Measurements from ENCODE around the gene MAP4K2.

MAP4K2 gene

GRCh38 chr11:64754124-64754918 lies 48.7 kb downstream of the MAP4K2 start:
- H4K91ac ChIP-seq (ENCODE audit: low read depth, low read length, poor library complexity) = no peak overlapping the region
- peaks cover 5 to 22% of the 10 kb centered on the region in 2 donors for H3K4me1 ChIP-seq (ENCODE audit: control insufficient read depth in 2 of 2, insufficient read depth in 1 of 2, low read depth in 1 of 2, low read length in 2 of 2)
- H3K4me2 ChIP-seq (ENCODE audit: insufficient read depth, low read length, poor library complexity, severe bottlenecking) = no peak overlapping the region
- H2BK5ac ChIP-seq (ENCODE audit: low read length) = no peak overlapping the region
- H3K4ac ChIP-seq (ENCODE audit: low read length) = no peak overlapping the region
- H3K14ac ChIP-seq (ENCODE audit: low read length) = peak overlapping the region; percentile 21
- H2AFZ ChIP-seq (ENCODE audit: low read length) = no peak overlapping the region
- H2AK5ac ChIP-seq (ENCODE audit: low read depth, low read length) = peak overlapping the region; percentile 90
- H3K79me1 ChIP-seq (ENCODE audit: low read depth, low read length) = peaks cover 4% of the 10 kb centered on the region
- no peaks in the 10 kb centered on the region for H3K9me3 ChIP-seq (replicated peaks in 1 of 2; ENCODE audit: control insufficient read depth in 2 of 2, insufficient read depth in 1 of 2, low read depth in 1 of 2, low read length in 2 of 2)
- H3K27me3 ChIP-seq (ENCODE audit: control insufficient read depth in 3 of 3, insufficient read depth in 3 of 3, low read depth in 1 of 3, low read length in 3 of 3) = no peaks in the 10 kb centered on the region
- H3K9ac ChIP-seq (ENCODE audit: low read depth, low read length, poor library complexity) = peak overlapping the region; percentile 13
- H2BK15ac ChIP-seq (ENCODE audit: low read length) = peak overlapping the region; percentile 85
- no peak overlapping the region for H3K27ac ChIP-seq (replicated peaks; ENCODE audit: low read length)
- peak overlapping the region; percentile 90 for H2BK12ac ChIP-seq (ENCODE audit: low read length)
- H3K18ac ChIP-seq (ENCODE audit: low read length) = peak overlapping the region; percentile 67
- no peak overlapping the region for H3K4me3 ChIP-seq (ENCODE audit: low read length in 2 of 2)
- no peak for DNase-seq (ENCODE audit: low spot score)
- no CpG with 5 or more reads among the region's 26 CpGs for WGBS, 2 donors (ENCODE audit: extremely low coverage in 2 of 2, insufficient read length in 2 of 2, insufficient replicate concordance in 1 of 2)
- H2BK120ac ChIP-seq (ENCODE audit: low read depth, low read length) = peak overlapping the region; percentile 87
- peak overlapping the region; percentile 65 for H3K23ac ChIP-seq (ENCODE audit: low read depth, low read length, poor library complexity)
- no peaks in the 10 kb centered on the region for H3K36me3 ChIP-seq (replicated peaks in 1 of 2; ENCODE audit: control insufficient read depth in 2 of 2, insufficient read depth in 2 of 2, low read length in 2 of 2)
- peak overlapping the region; percentile 45 for H4K8ac ChIP-seq (ENCODE audit: low read depth, low read length)

GRCh38 chr11:64753380-64754123 lies 49.5 kb downstream of the MAP4K2 start:
- Histone ChIP-seq H2BK12ac (ENCODE audit: low read length) (peak overlapping the region; percentile 90), H2AFZ (ENCODE audit: low read length) (no peak overlapping the region), H3K36me3 (replicated peaks in 1 of 2; ENCODE audit: control insufficient read depth in 2 of 2, insufficient read depth in 2 of 2, low read length in 2 of 2) (no peaks in the 10 kb centered on the region), H2BK15ac (ENCODE audit: low read length) (peak overlapping the region; percentile 85), H2BK5ac (ENCODE audit: low read length) (no peak overlapping the region), H3K9me3 (replicated peaks in 1 of 2; ENCODE audit: control insufficient read depth in 2 of 2, insufficient read depth in 1 of 2, low read depth in 1 of 2, low read length in 2 of 2) (no peaks in the 10 kb centered on the region), H3K79me1 (ENCODE audit: low read depth, low read length) (peaks cover 4% of the 10 kb centered on the region), H4K91ac (ENCODE audit: low read depth, low read length, poor library complexity) (no peak overlapping the region), H3K4ac (ENCODE audit: low read length) (no peak overlapping the region), H3K14ac (ENCODE audit: low read length) (peak overlapping the region; percentile 21), H3K4me3 (ENCODE audit: low read length in 2 of 2) (no peak overlapping the region), H3K27me3 (ENCODE audit: control insufficient read depth in 3 of 3, insufficient read depth in 3 of 3, low read depth in 1 of 3, low read length in 3 of 3) (no peaks in the 10 kb centered on the region), H3K27ac (replicated peaks; ENCODE audit: low read length) (no peak overlapping the region), H3K18ac (ENCODE audit: low read length) (no peak overlapping the region), H3K23ac (ENCODE audit: low read depth, low read length, poor library complexity) (peak overlapping the region; percentile 65), H3K9ac (ENCODE audit: low read depth, low read length, poor library complexity) (no peak overlapping the region), H2AK5ac (ENCODE audit: low read depth, low read length) (peak overlapping the region; percentile 90), H4K8ac (ENCODE audit: low read depth, low read length) (no peak overlapping the region), H2BK120ac (ENCODE audit: low read depth, low read length) (peak overlapping the region; percentile 87), H3K4me2 (ENCODE audit: insufficient read depth, low read length, poor library complexity, severe bottlenecking) (no peak overlapping the region), H3K4me1 (ENCODE audit: control insufficient read depth in 2 of 2, insufficient read depth in 1 of 2, low read depth in 1 of 2, low read length in 2 of 2) (peaks cover 2 to 16% of the 10 kb centered on the region in 2 donors)
- WGBS, 2 donors (ENCODE audit: extremely low coverage in 2 of 2, insufficient read length in 2 of 2, insufficient replicate concordance in 1 of 2) = no CpG with 5 or more reads among the region's 43 CpGs
- no peak for DNase-seq (ENCODE audit: low spot score)

GRCh38 chr11:64753019-64753379 lies 50.0 kb downstream of the MAP4K2 start:
- Histone ChIP-seq H3K27ac (replicated peaks; ENCODE audit: low read length) (no peak overlapping the region), H3K4me2 (ENCODE audit: insufficient read depth, low read length, poor library complexity, severe bottlenecking) (no peak overlapping the region), H3K36me3 (replicated peaks in 1 of 2; ENCODE audit: control insufficient read depth in 2 of 2, insufficient read depth in 2 of 2, low read length in 2 of 2) (no peaks in the 10 kb centered on the region), H3K23ac (ENCODE audit: low read depth, low read length, poor library complexity) (no peak overlapping the region), H3K18ac (ENCODE audit: low read length) (no peak overlapping the region), H3K9ac (ENCODE audit: low read depth, low read length, poor library complexity) (no peak overlapping the region), H3K79me1 (ENCODE audit: low read depth, low read length) (peaks cover 4% of the 10 kb centered on the region), H3K9me3 (replicated peaks in 1 of 2; ENCODE audit: control insufficient read depth in 2 of 2, insufficient read depth in 1 of 2, low read depth in 1 of 2, low read length in 2 of 2) (no peaks in the 10 kb centered on the region), H2AFZ (ENCODE audit: low read length) (no peak overlapping the region), H4K8ac (ENCODE audit: low read depth, low read length) (no peak overlapping the region), H3K4ac (ENCODE audit: low read length) (no peak overlapping the region), H2BK15ac (ENCODE audit: low read length) (no peak overlapping the region), H2BK5ac (ENCODE audit: low read length) (no peak overlapping the region), H2AK5ac (ENCODE audit: low read depth, low read length) (peak overlapping the region; percentile 52), H3K27me3 (ENCODE audit: control insufficient read depth in 3 of 3, insufficient read depth in 3 of 3, low read depth in 1 of 3, low read length in 3 of 3) (no peaks in the 10 kb centered on the region), H2BK12ac (ENCODE audit: low read length) (no peak overlapping the region), H2BK120ac (ENCODE audit: low read depth, low read length) (no peak overlapping the region), H3K4me1 (ENCODE audit: control insufficient read depth in 2 of 2, insufficient read depth in 1 of 2, low read depth in 1 of 2, low read length in 2 of 2) (peaks cover 2 to 10% of the 10 kb centered on the region in 2 donors), H4K91ac (ENCODE audit: low read depth, low read length, poor library complexity) (no peak overlapping the region), H3K14ac (ENCODE audit: low read length) (no peak overlapping the region), H3K4me3 (ENCODE audit: low read length in 2 of 2) (no peak overlapping the region)
- DNase-seq (ENCODE audit: low spot score) = no peak
- WGBS, 2 donors (ENCODE audit: extremely low coverage in 2 of 2, insufficient read length in 2 of 2, insufficient replicate concordance in 1 of 2) = no CpG with 5 or more reads among the region's 7 CpGs

All from neuronal stem cell (in vitro differentiated cells).